Glomerular endothelial cell (primary cell): ENCODE data around the gene AP1S1. TPM values are rescaled to one million over a fixed set of nuclear protein-coding genes. Genes with fewer than 3 reads are reported as not detected.
"Not testable (repeated sequence)": the region's sequence is repeated elsewhere in the genome, so short reads cannot be mapped to it uniquely, and the experiment has no call there.

Source experiments
- DNase-seq: peaks from one replicate; pipeline ENCODE4 v3.0.0-alpha.2; 2011; ENCODE audit warnings: low read depth, low spot score; ENCODE audit errors: extremely low read depth
- total RNA-seq: library from RNA; depleted of rRNA; stranded (reverse); fragments of >200 nt; gene quantifications from 2 replicates; pipeline ENCODE4 v1.2.3, GENCODE V29; 2015

AP1S1 gene
- total RNA-seq, 1 donor from 2014 or later, result 143 TPM

- DNase-seq, result not testable (repeated sequence)
Measured at GRCh38 chr7:101199522-101199921, 45.2 kb downstream of the AP1S1 start.

- no peak for DNase-seq
Measured at GRCh38 chr7:101200504-101200861, 46.2 kb downstream of the AP1S1 start.

GRCh38 chr7:101200862-101201599 lies 46.8 kb downstream of the AP1S1 start, which contains the start of gene MOGAT3:
MOGAT3 (minus strand) TSS chr7:101201036; CDS start chr7:101200854, 182 bp downstream.
- DNase-seq, result no peak

GRCh38 chr7:101201695-101202602 lies 47.7 kb downstream of the AP1S1 start:
- no peak for DNase-seq

- DNase-seq, result no peak
Measured at GRCh38 chr7:101202603-101202918, 48.3 kb downstream of the AP1S1 start.

GRCh38 chr7:101203740-101204738 lies 49.8 kb downstream of the AP1S1 start:
- DNase-seq, result not testable (repeated sequence)

GRCh38 chr7:101205901-101206664 lies 51.8 kb downstream of the AP1S1 start:
- no peak for DNase-seq

- no peak for DNase-seq
Measured at GRCh38 chr7:101206665-101207042, 52.4 kb downstream of the AP1S1 start.

- no peak for DNase-seq
Measured at GRCh38 chr7:101207459-101207858, 53.2 kb downstream of the AP1S1 start.

GRCh38 chr7:101208794-101209193 lies 54.5 kb downstream of the AP1S1 start:
- DNase-seq, result no peak

GRCh38 chr7:101210143-101210542 lies 55.9 kb downstream of the AP1S1 start:
- DNase-seq, result no peak

Other genes starting within 250 kb of the AP1S1 start
- gene MUC3A, start 204.9 kb upstream of the AP1S1 start, total RNA-seq, result not detected in 2 replicates
- not detected in 2 replicates for gene MUC12, start 184.9 kb upstream of the AP1S1 start, total RNA-seq
- not detected in 2 replicates for gene MUC17, start 134.4 kb upstream of the AP1S1 start, total RNA-seq
- 13.0 and 23.5 TPM in 2 replicates for gene TRIM56, start 69.0 kb upstream of the AP1S1 start, total RNA-seq
- 2,911 and 5,219 TPM in 2 replicates for gene SERPINE1, start 27.4 kb upstream of the AP1S1 start, total RNA-seq
- gene VGF, start 11.1 kb downstream of the AP1S1 start, total RNA-seq, result 0.92 TPM in 1 of 2 replicates, not detected in the other
- not detected in 2 replicates for gene NAT16, start 25.8 kb downstream of the AP1S1 start, total RNA-seq
- gene MOGAT3, start 46.6 kb downstream of the AP1S1 start, total RNA-seq, result not detected in 2 replicates
- gene PLOD3, start 63.1 kb downstream of the AP1S1 start, total RNA-seq, result 130 and 160 TPM in 2 replicates
- 148 and 172 TPM in 2 replicates for gene ZNHIT1, start 63.7 kb downstream of the AP1S1 start, total RNA-seq
- 1.9 and 6.0 TPM in 2 replicates for gene CLDN15, start 83.3 kb downstream of the AP1S1 start, total RNA-seq
- 214 and 276 TPM in 2 replicates for gene FIS1, start 90.6 kb downstream of the AP1S1 start, total RNA-seq
- gene IFT22, start 167.3 kb downstream of the AP1S1 start, total RNA-seq, result 24.0 and 27.5 TPM in 2 replicates
- not detected in 2 replicates for gene COL26A1, start 208.4 kb downstream of the AP1S1 start, total RNA-seq